HCT116 (cell line): ENCODE data around the gene PHYHIPL. TPM values are rescaled to one million over a fixed set of nuclear protein-coding genes. Genes with fewer than 3 reads are reported as not detected.

Experiments
- ATAC-seq: fragments of 200-7000 bp; cut with Tn5 transposase; 2 replicates; pipeline ENCODE4 v1.9.1; 2020; ENCODE audit warnings: mild to moderate bottlenecking, moderate library complexity
- BruUV-seq: library from RNA; stranded (reverse); fragments of 400-500 nt; replicated peaks from 2 replicates; lab custom pipeline; 2021; lab: Mats Ljungman, UMichigan
- CTCF ChIA-PET: fragments of 300-600 bp; sonication (Branson Sonifier 250); formaldehyde crosslinking; loops from one replicate; lab custom pipeline; 2021; ENCODE audit warnings: antibody characterized with exemption; lab: Charles Lee
- POLR2A ChIA-PET: fragments of 300-600, 350-600 bp; sonication (Branson Sonifier 250); formaldehyde crosslinking; loops from one replicate; lab custom pipeline; 2021; ENCODE audit warnings: antibody characterized with exemption; lab: Charles Lee
- RAD21 ChIA-PET, 2 experiments: fragments of 300-600 bp; sonication (Branson Sonifier 250); formaldehyde crosslinking; loops; one replicate each; lab custom pipeline; 2023; ENCODE audit warnings: low total read pairs in 2 of 2; ENCODE audit not compliant: uncharacterized antibody in 2 of 2, unreplicated experiment in 2 of 2, low non-redundant PET in 1 of 2; lab: Charles Lee
- DNase-seq: peaks from one replicate; pipeline ENCODE4 v3.0.0-alpha.2; 2010; ENCODE audit warnings: low read depth, low spot score
- H2AFZ ChIP-seq: fragments of 200-600 bp; shearing (Covaris generic), sonication (generic); 2 replicates; pipeline ENCODE4 v1.6.1; 2017; ENCODE audit warnings: low read depth, mixed run types, mixed read lengths, antibody characterized with exemption, low read length; ENCODE audit not compliant: poor library complexity, severe bottlenecking
- H3K27ac ChIP-seq: 2 replicates; pipeline ENCODE4 v1.5.1; 2012; ENCODE audit warnings: low read depth, low read length
- H3K27me3 ChIP-seq: fragments of 200-600 bp; sonication (generic); 2 replicates; pipeline ENCODE4 v1.6.1; 2016; ENCODE audit warnings: mixed run types, low read length, mixed read lengths; ENCODE audit not compliant: insufficient read depth
- H3K36me3 ChIP-seq, 2 experiments: fragments of 200-500 bp in 1 of 2; fragments of 200-600 bp in 1 of 2; sonication (Bioruptor generic) in 1 of 2; sonication (generic) in 1 of 2; 2 replicates each; pipeline versions ENCODE4 v1.5.1 to v1.6.1; 2014 to 2016; ENCODE audit warnings: low read length in 2 of 2, inconsistent platforms in 1 of 2, mixed read lengths in 1 of 2, mixed run types in 1 of 2; ENCODE audit not compliant: insufficient read depth in 2 of 2, control insufficient read depth in 1 of 2
- H3K4me1 ChIP-seq, 2 experiments: fragments of 200-600 bp in 1 of 2; sonication (generic) in 1 of 2; 2 replicates each; pipeline versions ENCODE4 v1.5.1 to v1.6.1; 2012 to 2017; ENCODE audit warnings: low read length in 2 of 2, inconsistent platforms in 1 of 2, mild to moderate bottlenecking in 1 of 2, mixed read lengths in 1 of 2, mixed run types in 1 of 2, moderate library complexity in 1 of 2; ENCODE audit not compliant: insufficient read depth in 2 of 2, control insufficient read depth in 1 of 2
- H3K4me2 ChIP-seq: fragments of 200-600 bp; sonication (generic); 2 replicates; pipeline ENCODE4 v1.6.1; 2017; ENCODE audit warnings: mixed run types, low read length, mixed read lengths
- H3K4me3 ChIP-seq, 2 experiments: fragments of 200-600 bp in 1 of 2; sonication (generic) in 1 of 2; replicated peaks in 1 of 2; 2 replicates each; pipeline ENCODE4 v1.5.1; 2011 to 2016; ENCODE audit warnings: low read length in 2 of 2, control low read depth in 1 of 2, low read depth in 1 of 2, mild to moderate bottlenecking in 1 of 2, mixed read lengths in 1 of 2, mixed run types in 1 of 2
- H3K79me2 ChIP-seq: fragments of 200-600 bp; sonication (generic); 2 replicates; pipeline ENCODE4 v1.6.1; 2017; ENCODE audit warnings: mild to moderate bottlenecking, mixed run types, low read length, moderate library complexity, mixed read lengths; ENCODE audit not compliant: insufficient read depth
- H3K9ac ChIP-seq: fragments of 200-600 bp; sonication (generic); 2 replicates; pipeline ENCODE4 v1.6.1; 2016; ENCODE audit warnings: low read length, mixed read lengths
- H3K9me2 ChIP-seq: fragments of 200-600 bp; sonication (generic), shearing (Covaris generic); 2 replicates; pipeline ENCODE4 v1.6.1; 2017; ENCODE audit warnings: mixed run types, mild to moderate bottlenecking, moderate library complexity; ENCODE audit not compliant: insufficient read depth
- H3K9me3 ChIP-seq, 2 experiments: fragments of 200-500 bp in 1 of 2; fragments of 200-600 bp in 1 of 2; sonication (Bioruptor generic) in 1 of 2; sonication (generic) in 1 of 2; 2 replicates each; pipeline ENCODE4 v1.6.1; 2014 to 2017; ENCODE audit warnings: low read length in 2 of 2, mixed read lengths in 2 of 2, inconsistent platforms in 1 of 2, low read depth in 1 of 2, mild to moderate bottlenecking in 1 of 2, mixed run types in 1 of 2, moderate library complexity in 1 of 2; ENCODE audit not compliant: control insufficient read depth in 1 of 2, insufficient read depth in 1 of 2
- H4K20me1 ChIP-seq: fragments of 200-600 bp; sonication (generic), shearing (Covaris generic); 2 replicates; pipeline ENCODE4 v1.6.1; 2017; ENCODE audit warnings: mixed run types, mild to moderate bottlenecking, moderate library complexity; ENCODE audit not compliant: insufficient read depth
- CEBPB ChIP-seq: IDR thresholded peaks from 2 replicates; pipeline ENCODE4 v1.6.1; 2012; ENCODE audit warnings: low read depth
- EGR1 ChIP-seq: IDR thresholded peaks from 2 replicates; pipeline ENCODE4 v1.6.1; 2012; ENCODE audit warnings: low read depth
- ELF1 ChIP-seq: IDR thresholded peaks from 2 replicates; pipeline ENCODE4 v1.6.1; 2012; ENCODE audit warnings: low read depth, borderline replicate concordance
- POLR2A ChIP-seq: IDR thresholded peaks from 2 replicates; pipeline ENCODE4 v1.7.0; 2011; ENCODE audit warnings: borderline replicate concordance; ENCODE audit not compliant: insufficient read depth, insufficient read length; ENCODE audit errors: extremely low read depth
- POLR2AphosphoS5 ChIP-seq: IDR thresholded peaks from 2 replicates; pipeline ENCODE4 v1.6.1; 2011; ENCODE audit warnings: mild to moderate bottlenecking, low read depth, low read length, moderate library complexity
- RAD21 ChIP-seq: IDR thresholded peaks from 2 replicates; pipeline ENCODE4 v1.6.1; 2012; ENCODE audit warnings: low read depth, mild to moderate bottlenecking
- SIN3A ChIP-seq: IDR thresholded peaks from 2 replicates; pipeline ENCODE4 v1.6.1; 2012; ENCODE audit warnings: low read depth
- SRF ChIP-seq: IDR thresholded peaks from 2 replicates; pipeline ENCODE4 v1.6.1; 2012; ENCODE audit warnings: low read depth
- TCF7L2 ChIP-seq: IDR thresholded peaks from 2 replicates; pipeline ENCODE4 v1.7.0; 2011; ENCODE audit warnings: borderline replicate concordance, inconsistent platforms; ENCODE audit not compliant: insufficient read depth, insufficient read length; ENCODE audit errors: extremely low read depth
- YY1 ChIP-seq: IDR thresholded peaks from 2 replicates; pipeline ENCODE4 v1.6.1; 2011; ENCODE audit warnings: low read length, low read depth, moderate library complexity, mild to moderate bottlenecking; ENCODE audit not compliant: insufficient replicate concordance; ENCODE audit errors: extremely low read depth
- intact Hi-C: fragments of 100-400 bp; cut with micrococcal nuclease; formaldehyde crosslinking; loops from 2 replicates; pipeline ENCODE4 v1.10.0; 2022
- total RNA-seq: library from RNA; stranded (reverse); gene quantifications from one replicate; pipeline ENCODE4 v1.2.1, GENCODE V29; 2021; ENCODE audit not compliant: unreplicated experiment

PHYHIPL gene
- total RNA-seq, 1 experiment from 2014 or later, result not detected

- DNase-seq, result no peak
- no peak for ATAC-seq
- H3K9me2 ChIP-seq, result no peaks in the 10 kb centered on the region
- H3K27me3 ChIP-seq, result no peaks in the 10 kb centered on the region
- no peaks in the 10 kb centered on the region; the same call in 1 of the 2 replicates for H4K20me1 ChIP-seq
- POLR2A ChIA-PET, result no interaction called here
- H3K9me3 ChIP-seq, result no peaks in the 10 kb centered on the region
- H3K79me2 ChIP-seq, result no peaks in the 10 kb centered on the region
- no peak overlapping the region for H3K4me3 ChIP-seq
- no peaks in the 10 kb centered on the region for H3K4me1 ChIP-seq
- no peak overlapping the region for H3K4me2 ChIP-seq
- BruUV-seq, result no TSS peak
- no peak overlapping the region for H3K27ac ChIP-seq
- intact Hi-C loops, result no loop called here
- RAD21 ChIA-PET, result no interaction called here
- TF ChIP-seq YY1, result no peak
- no peak overlapping the region for H2AFZ ChIP-seq
- CTCF ChIA-PET, result no interaction called here
- H3K36me3 ChIP-seq, result no peaks in the 10 kb centered on the region
- H3K9ac ChIP-seq, result no peak overlapping the region
Observed at GRCh38 chr10:59179068-59179467, 2.6 kb downstream of the PHYHIPL start.

GRCh38 chr10:59180689-59181270 lies 4.3 kb downstream of the PHYHIPL start:
- Histone ChIP-seq H3K4me1 (no peaks in the 10 kb centered on the region), H3K27me3 (no peaks in the 10 kb centered on the region), H3K4me2 (no peak overlapping the region)
- RAD21 ChIA-PET, result no interaction called here
- POLR2A ChIA-PET, result no interaction called here
- no peak for TF ChIP-seq TCF7L2
- no peak for TF ChIP-seq CEBPB
- TF ChIP-seq SIN3A, result no peak
- TF ChIP-seq POLR2AphosphoS5, result no peak
- TF ChIP-seq EGR1, result no peak
- TF ChIP-seq SRF, result no peak
- no peak for TF ChIP-seq RAD21
- no peak for TF ChIP-seq POLR2A
- TF ChIP-seq ELF1, result no peak
- TF ChIP-seq, all 23 proteins: peak for 0
- Histone ChIP-seq H4K20me1 (no peaks in the 10 kb centered on the region; the same call in 1 of the 2 replicates), H3K9me2 (no peaks in the 10 kb centered on the region), H2AFZ (peak overlapping the region; percentile 54), H3K9me3 (no peaks in the 10 kb centered on the region), H3K4me3 (no peak overlapping the region), H3K36me3 (no peaks in the 10 kb centered on the region), H3K9ac (no peak overlapping the region), H3K27ac (no peak overlapping the region), H3K79me2 (no peaks in the 10 kb centered on the region)
- intact Hi-C loops, result loop anchor here (1.0 kb wide), 2 partner anchors 228 to 398 kb away; no protein-coding TSS in a partner anchor
- DNase-seq, result no peak
- no TSS peak for BruUV-seq
- CTCF ChIA-PET, result interaction anchor here (1.1 kb wide), 1 partner anchor 229 kb away, joined by 3 read pairs; no protein-coding TSS in a partner anchor
- ATAC-seq, result no peak
